ENCODE measurements around the gene SERINC1. TPM values are rescaled to one million over a fixed set of nuclear protein-coding genes. Genes with fewer than 3 reads are reported as not detected.

The SERINC1 gene
- total and polyA plus RNA-seq, 2 donors: 207 to 297 TPM

GRCh38 chr6:122422614-122423267 lies 48.9 kb downstream of the SERINC1 start:
- H3K4me3 ChIP-seq (ENCODE audit: low read depth, low read length): no peak overlapping the region
- H3K4me1 ChIP-seq (ENCODE audit: insufficient read depth): no peaks in the 10 kb centered on the region
- H3K27ac ChIP-seq (ENCODE audit: low read depth): no peak overlapping the region
- H3K36me3 ChIP-seq (ENCODE audit: insufficient read depth): no peaks in the 10 kb centered on the region
- DNase-seq (ENCODE audit: extremely low spot score): no peak
- WGBS: 90% methylated on average over 1 of the region's 1 CpG

GRCh38 chr6:122422003-122422402 lies 49.6 kb downstream of the SERINC1 start:
- WGBS: 99% methylated on average over 2 of the region's 2 CpGs
- DNase-seq (ENCODE audit: extremely low spot score): no peak
- Histone ChIP-seq H3K4me3 (ENCODE audit: low read depth, low read length) (no peak overlapping the region), H3K27ac (ENCODE audit: low read depth) (no peak overlapping the region), H3K36me3 (ENCODE audit: insufficient read depth) (no peaks in the 10 kb centered on the region), H3K4me1 (ENCODE audit: insufficient read depth) (no peaks in the 10 kb centered on the region)

- H3K27ac ChIP-seq (ENCODE audit: low read depth): no peak overlapping the region
- H3K36me3 ChIP-seq (ENCODE audit: insufficient read depth): no peaks in the 10 kb centered on the region
- 94% methylated on average over 1 of the region's 1 CpG for WGBS
- no peak overlapping the region for H3K4me3 ChIP-seq (ENCODE audit: low read depth, low read length)
- DNase-seq (ENCODE audit: extremely low spot score): no peak
- no peaks in the 10 kb centered on the region for H3K4me1 ChIP-seq (ENCODE audit: insufficient read depth)
These were observed 54.8 kb downstream of the SERINC1 start for GRCh38 chr6:122416825-122417224.

- Histone ChIP-seq H3K36me3 (ENCODE audit: insufficient read depth) (no peaks in the 10 kb centered on the region), H3K4me3 (ENCODE audit: low read depth, low read length) (no peak overlapping the region)
These were observed 59.6 kb downstream of the SERINC1 start for GRCh38 chr6:122412001-122412400.

GRCh38 chr6:122408702-122409458 lies 62.7 kb downstream of the SERINC1 start:
- Histone ChIP-seq H3K27ac (ENCODE audit: low read depth) (no peak overlapping the region), H3K4me3 (ENCODE audit: low read depth, low read length) (no peak overlapping the region), H3K36me3 (ENCODE audit: insufficient read depth) (no peaks in the 10 kb centered on the region), H3K4me1 (ENCODE audit: insufficient read depth) (no peaks in the 10 kb centered on the region)
- 65% methylated on average over 6 of the region's 6 CpGs for WGBS
- DNase-seq (ENCODE audit: extremely low spot score): no peak

More at GRCh38 chr6:122412001-122412400, 59.6 kb downstream of the SERINC1 start:
- no peaks in the 10 kb centered on the region for H3K4me1 ChIP-seq (ENCODE audit: insufficient read depth)
- no peak for DNase-seq (ENCODE audit: extremely low spot score)
- H3K27ac ChIP-seq (ENCODE audit: low read depth): no peak overlapping the region

- Histone ChIP-seq H3K36me3 (ENCODE audit: insufficient read depth) (no peaks in the 10 kb centered on the region), H3K4me3 (ENCODE audit: low read depth, low read length) (no peak overlapping the region), H3K27ac (ENCODE audit: low read depth) (no peak overlapping the region), H3K4me1 (ENCODE audit: insufficient read depth) (no peaks in the 10 kb centered on the region)
- DNase-seq (ENCODE audit: extremely low spot score): no peak
- 84% methylated on average over 1 of the region's 1 CpG for WGBS
These were observed 63.4 kb downstream of the SERINC1 start for GRCh38 chr6:122408240-122408639.

GRCh38 chr6:122407712-122408111 lies 63.9 kb downstream of the SERINC1 start:
- WGBS: 64% methylated on average over 4 of the region's 4 CpGs
- no peaks in the 10 kb centered on the region for H3K4me1 ChIP-seq (ENCODE audit: insufficient read depth)
- H3K27ac ChIP-seq (ENCODE audit: low read depth): no peak overlapping the region
- no peak overlapping the region for H3K4me3 ChIP-seq (ENCODE audit: low read depth, low read length)
- no peaks in the 10 kb centered on the region for H3K36me3 ChIP-seq (ENCODE audit: insufficient read depth)
- no peak for DNase-seq (ENCODE audit: extremely low spot score)

GRCh38 chr6:122406187-122406586 lies 65.4 kb downstream of the SERINC1 start:
- no peak overlapping the region for H3K27ac ChIP-seq (ENCODE audit: low read depth)
- H3K36me3 ChIP-seq (ENCODE audit: insufficient read depth): no peaks in the 10 kb centered on the region
- no peak overlapping the region for H3K4me3 ChIP-seq (ENCODE audit: low read depth, low read length)
- 81% methylated on average over 1 of the region's 1 CpG for WGBS
- no peak for DNase-seq (ENCODE audit: extremely low spot score)
- no peaks in the 10 kb centered on the region for H3K4me1 ChIP-seq (ENCODE audit: insufficient read depth)

GRCh38 chr6:122405417-122405816 lies 66.2 kb downstream of the SERINC1 start:
- Histone ChIP-seq H3K36me3 (ENCODE audit: insufficient read depth) (no peaks in the 10 kb centered on the region), H3K4me3 (ENCODE audit: low read depth, low read length) (no peak overlapping the region), H3K27ac (ENCODE audit: low read depth) (no peak overlapping the region), H3K4me1 (ENCODE audit: insufficient read depth) (no peaks in the 10 kb centered on the region)
- 94% methylated on average over 1 of the region's 1 CpG for WGBS
- DNase-seq (ENCODE audit: extremely low spot score): no peak

GRCh38 chr6:122404444-122404843 lies 67.2 kb downstream of the SERINC1 start:
- DNase-seq (ENCODE audit: extremely low spot score): no peak
- Histone ChIP-seq H3K4me1 (ENCODE audit: insufficient read depth) (no peaks in the 10 kb centered on the region), H3K36me3 (ENCODE audit: insufficient read depth) (no peaks in the 10 kb centered on the region), H3K4me3 (ENCODE audit: low read depth, low read length) (no peak overlapping the region), H3K27ac (ENCODE audit: low read depth) (no peak overlapping the region)
- WGBS: 79% methylated on average over 2 of the region's 2 CpGs

GRCh38 chr6:122401104-122401503 lies 70.5 kb downstream of the SERINC1 start:
- Histone ChIP-seq H3K4me3 (ENCODE audit: low read depth, low read length) (peak overlapping the region; percentile 11), H3K27ac (ENCODE audit: low read depth) (no peak overlapping the region), H3K4me1 (ENCODE audit: insufficient read depth) (no peaks in the 10 kb centered on the region), H3K36me3 (ENCODE audit: insufficient read depth) (no peaks in the 10 kb centered on the region)
- WGBS: 74% methylated on average over 4 of the region's 4 CpGs
- DNase-seq (ENCODE audit: extremely low spot score): no peak

GRCh38 chr6:122400462-122401089 lies 71.0 kb downstream of the SERINC1 start:
- WGBS: 35% methylated on average over 4 of the region's 4 CpGs
- Histone ChIP-seq H3K36me3 (ENCODE audit: insufficient read depth) (no peaks in the 10 kb centered on the region), H3K27ac (ENCODE audit: low read depth) (no peak overlapping the region), H3K4me1 (ENCODE audit: insufficient read depth) (no peaks in the 10 kb centered on the region), H3K4me3 (ENCODE audit: low read depth, low read length) (peak overlapping the region; percentile 96)
- no peak for DNase-seq (ENCODE audit: extremely low spot score)

- no peaks in the 10 kb centered on the region for H3K4me1 ChIP-seq (ENCODE audit: insufficient read depth)
- no peak for DNase-seq (ENCODE audit: extremely low spot score)
- peak overlapping the region; percentile 41 for H3K27ac ChIP-seq (ENCODE audit: low read depth)
These were observed 71.5 kb downstream of the SERINC1 start for GRCh38 chr6:122400121-122400450.

More at GRCh38 chr6:122400121-122400450, 71.5 kb downstream of the SERINC1 start:
- no peaks in the 10 kb centered on the region for H3K36me3 ChIP-seq (ENCODE audit: insufficient read depth)
- WGBS: under 1% methylated on average over 20 of the region's 20 CpGs
- peak overlapping the region; percentile 96 for H3K4me3 ChIP-seq (ENCODE audit: low read depth, low read length)
